ENCODE data around the gene ANKRD34A. TPM values are rescaled to one million over a fixed set of nuclear protein-coding genes. Genes with fewer than 3 reads are reported as not detected.

The ANKRD34A gene
- total RNA-seq, 3 donors from 2014 or later, result 0.16 to 0.98 (median 0.59) TPM

DNA sequence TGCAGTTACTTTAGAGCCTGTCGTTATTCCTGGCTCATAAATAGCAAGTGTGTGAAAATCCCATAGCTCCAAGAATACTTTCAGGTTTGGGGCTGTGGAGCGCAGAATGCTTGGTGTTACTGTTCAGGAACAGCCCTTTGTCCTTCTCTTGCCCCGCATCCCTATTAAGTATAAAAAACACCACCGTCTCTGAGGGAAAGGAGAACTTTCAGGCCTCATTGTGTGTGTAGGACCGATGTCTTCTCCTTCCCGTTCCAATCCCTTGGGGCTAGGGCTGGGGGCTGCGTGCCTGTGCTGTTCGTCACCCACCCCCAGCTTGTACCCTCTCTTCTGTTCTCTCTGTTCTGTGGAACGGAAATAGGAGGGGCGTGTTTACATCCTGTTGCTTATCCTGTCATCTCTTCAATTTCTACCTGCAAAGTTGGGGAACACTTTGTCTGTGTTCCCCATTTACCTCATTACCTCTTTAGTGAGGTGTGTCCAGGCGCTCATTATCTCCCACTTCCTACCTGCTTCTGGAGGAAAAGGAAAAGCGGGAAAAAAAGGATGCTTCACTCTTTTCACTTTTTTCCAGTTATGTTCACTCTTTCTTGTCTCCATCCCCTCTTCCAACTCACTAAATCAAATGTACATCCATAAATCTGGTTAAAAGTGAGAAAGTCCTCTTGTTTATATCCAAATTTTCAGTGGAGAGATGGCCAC is 32.8 kb upstream of the ANKRD34A start:
- DNase-seq (ENCODE audit: low spot score in 2 of 2), result no peak

DNA sequence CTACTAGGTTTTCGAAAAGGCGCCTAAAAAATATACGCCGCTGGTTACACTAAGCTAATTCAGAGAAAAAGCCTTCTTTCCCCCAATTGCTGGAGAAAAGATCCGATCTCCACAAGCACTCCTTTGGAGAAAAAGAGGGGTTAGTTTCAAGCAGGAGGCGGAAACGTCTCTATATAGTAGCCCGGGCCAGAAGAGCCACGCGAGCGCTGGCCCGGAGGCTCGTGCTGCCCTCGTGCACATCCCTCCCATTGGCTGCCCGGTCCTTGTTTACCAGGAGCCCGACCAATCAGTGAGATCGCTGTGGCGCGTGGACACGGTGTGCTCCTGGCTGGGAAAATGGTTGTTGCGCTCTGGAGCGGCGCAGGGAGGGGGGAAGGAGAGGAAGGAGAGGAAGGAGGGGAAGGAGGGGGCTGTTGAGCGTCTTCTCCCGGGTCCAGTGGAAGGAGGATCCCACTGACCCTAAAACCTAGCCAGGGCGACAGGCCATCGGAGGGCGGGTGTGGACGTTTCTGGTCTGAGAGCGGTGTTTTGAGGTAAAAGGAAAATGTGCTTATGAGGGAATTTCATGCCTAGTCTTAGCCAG is 32.1 kb upstream of the ANKRD34A start, which contains the start of gene TXNIP:
TXNIP (minus strand) TSS at position 147 of the 583 bp plus-strand sequence. CDS start 313 bp downstream, outside the sequence.
- intact Hi-C loops (cut with DNase I; ENCODE audit: low total_unique reads), result no loop called here
- TF ChIP-seq POLR2AphosphoS5 (IDR thresholded peaks at IDR 0.05) (peak; percentile 99 to 100 (median 99)), POLR2A (IDR thresholded peaks at IDR 0.05) (peak; percentile 99)
- TF ChIP-seq, protein P1, sequence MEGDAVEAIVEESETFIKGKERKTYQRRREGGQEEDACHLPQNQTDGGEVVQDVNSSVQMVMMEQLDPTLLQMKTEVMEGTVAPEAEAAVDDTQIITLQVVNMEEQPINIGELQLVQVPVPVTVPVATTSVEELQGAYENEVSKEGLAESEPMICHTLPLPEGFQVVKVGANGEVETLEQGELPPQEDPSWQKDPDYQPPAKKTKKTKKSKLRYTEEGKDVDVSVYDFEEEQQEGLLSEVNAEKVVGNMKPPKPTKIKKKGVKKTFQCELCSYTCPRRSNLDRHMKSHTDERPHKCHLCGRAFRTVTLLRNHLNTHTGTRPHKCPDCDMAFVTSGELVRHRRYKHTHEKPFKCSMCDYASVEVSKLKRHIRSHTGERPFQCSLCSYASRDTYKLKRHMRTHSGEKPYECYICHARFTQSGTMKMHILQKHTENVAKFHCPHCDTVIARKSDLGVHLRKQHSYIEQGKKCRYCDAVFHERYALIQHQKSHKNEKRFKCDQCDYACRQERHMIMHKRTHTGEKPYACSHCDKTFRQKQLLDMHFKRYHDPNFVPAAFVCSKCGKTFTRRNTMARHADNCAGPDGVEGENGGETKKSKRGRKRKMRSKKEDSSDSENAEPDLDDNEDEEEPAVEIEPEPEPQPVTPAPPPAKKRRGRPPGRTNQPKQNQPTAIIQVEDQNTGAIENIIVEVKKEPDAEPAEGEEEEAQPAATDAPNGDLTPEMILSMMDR (IDR thresholded peaks at IDR 0.05), result peak in 1 of 3 donors; percentile 9
- Histone ChIP-seq H3K27me3 (no peaks in the 10 kb centered on the region), H3K27ac (peak within 1 kb of the TSS; percentile 95 to 96), H3K9me3 (no peaks in the 10 kb centered on the region), H3K4me3 (peak within 1 kb of the TSS; percentile 71 to 81 (median 76)), H3K4me1 (peaks cover 0 to 9% of the 10 kb centered on the region in 2 donors), H3K36me3 (peaks cover 19% of the 10 kb centered on the region)
- peak; percentile 99 for DNase-seq (ENCODE audit: low spot score in 2 of 2)

More for the DNA sequence above, 32.8 kb upstream of the ANKRD34A start:
- Histone ChIP-seq H3K36me3 (peaks cover 19% of the 10 kb centered on the region), H3K27me3 (no peaks in the 10 kb centered on the region), H3K27ac (peak overlapping the region; percentile 95 to 96), H3K4me3 (peak overlapping the region; percentile 71 to 81 (median 76)), H3K9me3 (no peaks in the 10 kb centered on the region), H3K4me1 (peaks cover 0 to 9% of the 10 kb centered on the region in 2 donors)
- TF ChIP-seq, protein P1 (IDR thresholded peaks at IDR 0.05), result peak in 2 of 3 donors; percentile 7 to 8
- TF ChIP-seq POLR2A (IDR thresholded peaks at IDR 0.05) (no peak), POLR2AphosphoS5 (IDR thresholded peaks at IDR 0.05) (peak in 2 of 3 donors; percentile 39 to 43)
- intact Hi-C loops (cut with DNase I; ENCODE audit: low total_unique reads), result no loop called here

DNA sequence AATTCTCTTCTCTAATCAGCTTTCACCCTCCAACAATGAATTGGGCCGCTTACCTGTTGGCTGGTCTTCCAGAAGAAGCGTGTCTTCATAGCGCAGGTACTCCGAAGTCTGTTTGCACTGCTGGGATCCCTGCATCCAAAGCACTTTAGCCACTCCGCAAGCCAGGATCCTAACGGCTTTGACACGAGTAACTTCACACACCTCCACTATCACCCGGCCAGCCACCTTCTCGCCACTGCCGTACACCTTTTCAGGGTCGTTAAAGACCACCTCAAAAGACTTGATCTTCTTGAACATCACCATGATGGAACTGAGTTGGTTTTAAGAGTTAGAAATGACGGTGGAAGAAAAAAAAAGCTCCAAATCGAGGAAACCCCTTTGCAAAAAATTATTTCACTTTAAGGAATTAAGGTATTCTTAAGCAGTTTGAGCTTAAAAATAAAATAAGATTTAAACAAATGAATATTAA is 31.6 kb upstream of the ANKRD34A start:
- Histone ChIP-seq H3K36me3 (peaks cover 19% of the 10 kb centered on the region), H3K9me3 (no peaks in the 10 kb centered on the region), H3K4me1 (peaks cover 0 to 9% of the 10 kb centered on the region in 2 donors), H3K4me3 (peak overlapping the region; percentile 71 to 81 (median 76)), H3K27ac (peak overlapping the region; percentile 95 to 96), H3K27me3 (no peaks in the 10 kb centered on the region)
- intact Hi-C loops (cut with DNase I; ENCODE audit: low total_unique reads), result no loop called here
- no peak for DNase-seq (ENCODE audit: low spot score in 2 of 2)
- TF ChIP-seq POLR2AphosphoS5 (IDR thresholded peaks at IDR 0.05) (peak in 1 of 3 donors; percentile 54), POLR2A (IDR thresholded peaks at IDR 0.05) (no peak)
- TF ChIP-seq, protein P1 (IDR thresholded peaks at IDR 0.05), result no peak

- intact Hi-C loops (cut with DNase I; ENCODE audit: low total_unique reads), result no loop called here
- H3K27ac ChIP-seq, result peak overlapping the region; percentile 95 to 96
- no peaks in the 10 kb centered on the region for H3K9me3 ChIP-seq
- no peak for TF ChIP-seq POLR2A (IDR thresholded peaks at IDR 0.05)
- TF ChIP-seq, protein P1 (IDR thresholded peaks at IDR 0.05), result peak in 1 of 3 donors; percentile 4
- H3K4me3 ChIP-seq, result peak overlapping the region; percentile 71 to 81 (median 76)
- DNase-seq (ENCODE audit: low spot score in 2 of 2), result no peak
- H3K36me3 ChIP-seq, result peaks cover 19% of the 10 kb centered on the region
- peaks cover 0 to 9% of the 10 kb centered on the region in 2 donors for H3K4me1 ChIP-seq
- H3K27me3 ChIP-seq, result no peaks in the 10 kb centered on the region
Observed at GRCh38 chr1:145995148-145995881, 30.9 kb upstream of the ANKRD34A start.

Data from breast epithelium (tissue), 4 donors.